ENCODE results near the gene KIRREL3. TPM values are rescaled to one million over a fixed set of nuclear protein-coding genes. Genes with fewer than 3 reads are reported as not detected.

The KIRREL3 gene
- total and polyA plus RNA-seq, 2 of the 8 experiments (the other 6 are each of a cell fraction or from before 2014, with no cell fraction given), result 0.29 to 0.32 TPM

DNA sequence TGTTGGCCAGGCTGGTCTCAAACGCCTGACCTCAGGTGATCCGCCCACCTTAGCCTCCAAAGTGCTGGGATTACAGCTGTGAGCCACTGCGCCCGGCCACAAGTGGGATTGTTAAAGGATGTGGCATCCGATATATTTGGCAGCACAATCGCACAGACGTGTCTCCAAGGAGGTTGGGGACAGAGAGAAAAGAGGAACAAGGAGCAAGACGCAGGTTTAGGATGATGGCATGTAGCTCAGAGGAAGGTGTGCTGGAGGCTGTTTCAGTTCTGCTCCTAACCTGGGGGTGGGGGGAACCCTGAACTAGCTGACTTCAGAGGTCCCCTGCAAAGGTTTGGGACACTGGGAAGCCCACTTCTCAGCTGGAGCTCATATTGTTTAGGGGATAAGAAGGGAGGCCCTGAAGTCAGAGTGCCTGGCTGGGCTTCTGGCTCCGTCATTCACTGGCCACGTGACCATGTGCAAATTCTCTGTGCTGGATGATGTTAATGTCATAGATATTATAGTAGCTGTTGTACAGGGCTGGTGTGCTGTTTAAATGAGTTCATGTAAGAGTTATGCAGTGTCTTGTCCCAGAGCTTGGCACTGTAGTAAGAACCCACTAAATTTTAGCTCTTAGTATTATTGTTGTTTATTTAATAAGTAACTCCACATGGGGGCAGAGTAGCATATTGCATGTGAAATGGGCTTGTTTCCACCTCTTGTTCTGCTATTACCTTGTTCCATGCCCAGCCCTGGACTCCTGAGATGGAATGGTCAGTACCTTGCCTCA is 515.4 kb downstream of the KIRREL3 start:
- H2BK20ac ChIP-seq (ENCODE audit: low read length), result no peak overlapping the region
- no peaks in the 10 kb centered on the region for H3K23me2 ChIP-seq (ENCODE audit: low read depth, low read length)
- no peak overlapping the region for H2AK5ac ChIP-seq (ENCODE audit: low read depth, low read length)
- H4K8ac ChIP-seq (ENCODE audit: extremely low read depth, insufficient read depth, low read length), result no peak overlapping the region
- no peaks in the 10 kb centered on the region for H3K79me2 ChIP-seq (ENCODE audit: control insufficient read depth in 1 of 2, insufficient read depth in 2 of 2, low read length in 2 of 2)
- POLR2A ChIA-PET (ENCODE audit: partially characterized antibody), result interaction anchor here (1.3 to 1.6 kb wide), 2 partner anchors 8 to 9 kb away, joined by 4 to 5 read pairs; no protein-coding TSS in a partner anchor
- H2BK120ac ChIP-seq (replicated peaks; ENCODE audit: low read depth, low read length), result no peak overlapping the region
- peaks cover 0 to 7% (median 3%) of the 10 kb centered on the region in 4 experiments; a peak in 6 of 7 replicates for H3K4me1 ChIP-seq (replicated peaks in 1 of 4; ENCODE audit: control insufficient read depth in 3 of 4, insufficient read depth in 4 of 4, low read length in 3 of 4)
- no peak overlapping the region for H3K14ac ChIP-seq (ENCODE audit: insufficient read length)
- H3K18ac ChIP-seq (ENCODE audit: extremely low read depth, low read length), result no peak overlapping the region
- H2BK12ac ChIP-seq (ENCODE audit: low read depth, low read length), result peak overlapping the region; percentile 55; the same call in 1 of the 2 replicates
- H3K9ac ChIP-seq (replicated peaks in 1 of 4; ENCODE audit: extremely low read depth in 1 of 4, low read depth in 3 of 4, low read length in 3 of 4), result no peak overlapping the region
- no peak overlapping the region; a peak in 1 of 4 replicates for H3K4me2 ChIP-seq (ENCODE audit: insufficient read depth in 1 of 2, low read depth in 2 of 2, low read length in 2 of 2)
- no peak overlapping the region for H3K56ac ChIP-seq (replicated peaks; ENCODE audit: insufficient read length, low read depth, low read length)
- no peak overlapping the region for H3K4me3 ChIP-seq (ENCODE audit: extremely low read depth in 1 of 4, insufficient read depth in 2 of 4, low read depth in 3 of 4, low read length in 4 of 4)
- 0 out of 2 replicates have a peak overlapping the region, but pooled peaks have one; percentile 67 for H2BK15ac ChIP-seq (ENCODE audit: low read length)
- no peak for DNase-seq (ENCODE audit: low read depth in 1 of 2, low spot score in 2 of 2)
- H3K36me3 ChIP-seq (ENCODE audit: control insufficient read depth in 2 of 4, insufficient read depth in 4 of 4, low read length in 3 of 4), result no peaks in the 10 kb centered on the region
- no peak overlapping the region for H3K4ac ChIP-seq (replicated peaks; ENCODE audit: insufficient read length, low read depth, low read length)
- 87% methylated on average over 10 of the region's 10 CpGs; no CpG with 5 or more reads in 1 of the 2 experiments for WGBS, 2 experiments (ENCODE audit: extremely low coverage in 1 of 2, insufficient coverage in 1 of 2, insufficient read length in 1 of 2, insufficient replicate concordance in 2 of 2, low coverage in 1 of 2, low lambda C conversion rate in 2 of 2, missing lambda C conversion rate in 1 of 2)
- no peak overlapping the region for H4K91ac ChIP-seq (replicated peaks; ENCODE audit: insufficient read length, low read length)
- no peaks in the 10 kb centered on the region for H4K20me1 ChIP-seq (replicated peaks in 1 of 2; ENCODE audit: control insufficient read depth in 1 of 2, insufficient read depth in 2 of 2, low read length in 2 of 2)
- H3K79me1 ChIP-seq (ENCODE audit: low read depth, low read length), result no peaks in the 10 kb centered on the region
- no peak overlapping the region for H3K27ac ChIP-seq (ENCODE audit: low read depth, low read length)
- H2AFZ ChIP-seq (ENCODE audit: low read length), result no peak overlapping the region
- H4K5ac ChIP-seq (ENCODE audit: insufficient read length, low read depth, low read length), result no peak overlapping the region
- no peaks in the 10 kb centered on the region for H3K27me3 ChIP-seq (replicated peaks in 1 of 4; ENCODE audit: control insufficient read depth in 3 of 4, extremely low read depth in 1 of 4, insufficient read depth in 3 of 4, low read length in 3 of 4)
- CTCF ChIA-PET (ENCODE audit: partially characterized antibody), result interaction anchor here (0.6 to 3.6 kb wide), 18 partner anchors 10 to 801 kb away, joined by 3 to 21 read pairs (median 3); no protein-coding TSS in a partner anchor
- no peaks in the 10 kb centered on the region for H3K9me3 ChIP-seq (ENCODE audit: insufficient read depth in 2 of 2, low read depth in 1 of 2, low read length in 1 of 2)
- FAIRE-seq, result no peak
- H2BK5ac ChIP-seq (ENCODE audit: low read depth, low read length), result no peak overlapping the region
- no peak overlapping the region for H3K23ac ChIP-seq (ENCODE audit: insufficient read length)
- TF ChIP-seq SP4 (IDR thresholded peaks at IDR 0.05; ENCODE audit: low read length) (no peak), MAFK (IDR thresholded peaks at IDR 0.05; ENCODE audit: low read depth, low read length) (no peak), EGR1 (IDR thresholded peaks at IDR 0.05; ENCODE audit: borderline replicate concordance, low read depth, low read length) (no peak), CREB1 (IDR thresholded peaks at IDR 0.05) (no peak), SP1 (IDR thresholded peaks at IDR 0.05; ENCODE audit: low read depth, low read length) (no peak), NANOG (IDR thresholded peaks at IDR 0.05; ENCODE audit: insufficient read depth, low read depth, low read length, poor library complexity, severe bottlenecking) (no peak)

Data from H1 (cell line).